SKM-1 treated with dmso at 0.1 percent for 144 hours (cell line): ENCODE results near the gene SCAF1.

Experiments used
- DNase-seq: peaks from one replicate; lab custom pipeline; 2025; ENCODE audit not compliant: unreplicated experiment; lab: John Stamatoyannopoulos, UW

SCAF1 gene

DNA sequence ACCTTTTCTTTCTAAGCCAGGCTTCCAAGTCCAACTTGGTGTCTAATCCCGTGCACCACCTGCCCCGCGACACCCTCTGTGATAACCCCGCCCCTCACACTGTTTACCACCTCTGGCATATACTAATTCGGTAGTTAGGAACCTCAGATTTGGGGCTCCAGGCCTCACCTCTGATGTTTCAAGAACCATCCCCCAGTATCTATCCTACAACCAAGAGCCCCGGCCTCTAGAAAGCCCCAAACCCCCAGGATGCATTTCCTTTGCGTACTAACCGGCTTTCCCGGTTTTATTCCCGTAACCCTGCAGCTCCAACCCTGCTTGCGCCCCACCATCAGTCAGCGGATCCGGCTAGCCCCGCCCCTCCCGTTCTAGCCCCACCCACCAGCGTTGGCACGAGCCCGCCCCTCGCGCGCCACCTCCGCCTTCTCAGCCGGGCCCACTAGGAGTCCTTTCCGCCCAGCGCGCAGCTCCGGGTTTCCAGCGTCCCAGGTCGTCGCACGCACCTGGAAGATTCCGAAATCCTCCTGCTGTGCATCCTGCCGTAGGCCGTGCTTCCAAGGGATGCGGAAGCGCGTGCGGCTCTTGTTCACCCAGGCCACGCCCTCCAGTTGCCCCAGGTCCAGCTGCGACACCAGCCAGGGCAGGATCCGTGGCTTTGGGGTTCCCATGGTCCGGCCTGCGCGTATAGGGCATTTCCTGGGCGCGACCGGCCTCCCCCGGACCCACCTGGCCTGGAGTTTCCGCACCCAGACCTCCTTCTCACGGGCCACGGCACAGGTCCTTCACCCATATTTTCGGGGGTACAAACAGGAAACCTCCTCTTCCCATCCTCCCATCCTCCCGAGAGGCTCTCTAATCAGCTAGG lies 22.4 kb downstream of the SCAF1 start:
- peak; percentile 25 for DNase-seq

DNA sequence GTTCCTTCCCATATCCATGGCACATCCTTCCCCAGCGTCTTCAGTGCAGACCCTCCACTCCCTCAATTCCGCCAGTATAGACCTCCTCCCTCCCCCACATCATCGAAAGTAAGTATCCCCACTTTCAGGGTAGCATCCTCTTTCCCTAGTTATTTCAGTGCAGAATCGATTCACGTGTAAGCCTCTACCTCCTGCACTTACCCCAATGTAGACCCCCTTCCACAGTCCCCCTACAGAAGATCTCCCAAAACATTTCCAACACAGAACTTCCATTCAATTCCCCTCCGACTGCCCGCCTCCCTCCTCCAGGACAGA lies 23.0 kb downstream of the SCAF1 start:
- DNase-seq: no peak

DNA sequence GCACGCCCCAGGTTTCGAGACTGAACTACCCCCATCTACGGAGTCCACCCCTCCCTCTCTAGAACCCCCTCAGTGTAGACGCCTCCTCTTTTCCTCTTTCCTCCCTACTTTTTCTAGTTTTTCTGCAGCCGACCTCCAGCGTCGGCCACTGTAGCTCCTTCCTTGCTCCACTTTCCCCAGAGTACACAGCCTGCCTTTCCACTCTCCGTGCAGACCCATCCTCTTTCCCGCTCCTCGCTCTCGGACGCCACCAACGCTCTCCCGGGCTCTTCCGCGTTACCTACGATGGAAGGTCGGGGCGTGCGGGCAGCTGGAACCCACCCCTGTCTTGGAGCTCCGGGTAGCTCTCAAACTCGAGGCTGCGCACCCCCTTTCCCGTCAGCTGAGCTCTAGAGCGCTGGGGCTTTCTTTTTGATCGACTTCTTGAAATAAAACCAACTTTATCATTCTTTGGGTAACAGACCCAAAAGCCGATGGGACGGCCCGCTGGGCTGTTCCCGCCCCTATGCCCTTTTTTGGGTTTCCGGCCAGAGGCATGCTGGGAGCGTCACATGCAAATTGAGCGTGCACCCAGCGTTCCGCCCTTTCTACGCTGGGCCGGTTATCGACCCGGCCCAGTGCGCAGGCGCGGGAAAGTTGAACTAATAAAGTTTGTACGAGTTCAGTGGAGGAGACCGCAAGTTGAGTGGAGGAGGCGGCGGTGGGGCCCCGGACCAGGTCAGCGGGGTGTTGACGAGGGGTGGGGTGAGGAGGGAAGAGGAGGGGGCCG lies 23.5 kb downstream of the SCAF1 start, which contains the start of the genes BCL2L12 and IRF3:
TSS of gene BCL2L12 (plus strand) at position 583 of the 769 bp plus-strand sequence. CDS start 760 bp downstream, outside the sequence.
TSS of gene IRF3 (minus strand) at position 507 of the 769 bp plus-strand sequence. CDS start 1,019 bp downstream, outside the sequence.
- peak; percentile 67 for DNase-seq

DNA sequence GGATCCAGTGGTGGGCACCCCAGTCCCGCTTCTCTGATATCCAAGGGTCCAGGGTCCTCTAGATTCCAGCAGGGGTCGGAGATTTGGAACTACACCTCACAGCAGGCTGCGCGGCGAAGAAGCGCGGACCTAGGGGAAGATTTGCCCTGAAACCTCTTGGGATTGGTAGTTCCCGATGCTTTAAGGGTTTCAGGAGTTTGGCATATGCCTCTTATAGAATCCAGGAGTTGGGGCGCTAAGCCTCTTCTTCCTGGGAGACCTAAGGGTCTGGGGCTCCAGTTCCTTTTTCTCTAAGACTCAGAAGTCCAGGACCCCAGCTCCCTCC lies 24.1 kb downstream of the SCAF1 start:
- no peak for DNase-seq

DNA sequence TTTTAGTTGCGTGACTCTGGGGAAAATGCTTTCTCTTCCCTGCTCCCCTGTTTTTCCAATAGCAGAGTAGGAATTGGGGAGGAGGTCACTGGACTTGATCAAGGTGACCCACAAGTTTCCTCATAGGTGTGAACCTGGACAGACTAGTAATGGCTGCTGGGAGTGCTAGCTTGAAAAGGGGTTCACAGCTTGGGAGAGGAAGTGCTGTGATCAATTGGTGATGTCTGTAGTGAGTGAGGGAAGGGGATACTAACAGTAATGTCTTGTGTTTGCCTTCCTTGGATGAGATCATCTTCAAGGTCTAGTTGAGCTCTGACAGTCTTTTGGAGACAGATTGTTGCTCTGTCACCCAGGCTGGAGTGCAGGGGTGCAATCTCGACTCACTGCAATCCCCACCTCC lies 25.5 kb downstream of the SCAF1 start:
- DNase-seq: no peak

DNA sequence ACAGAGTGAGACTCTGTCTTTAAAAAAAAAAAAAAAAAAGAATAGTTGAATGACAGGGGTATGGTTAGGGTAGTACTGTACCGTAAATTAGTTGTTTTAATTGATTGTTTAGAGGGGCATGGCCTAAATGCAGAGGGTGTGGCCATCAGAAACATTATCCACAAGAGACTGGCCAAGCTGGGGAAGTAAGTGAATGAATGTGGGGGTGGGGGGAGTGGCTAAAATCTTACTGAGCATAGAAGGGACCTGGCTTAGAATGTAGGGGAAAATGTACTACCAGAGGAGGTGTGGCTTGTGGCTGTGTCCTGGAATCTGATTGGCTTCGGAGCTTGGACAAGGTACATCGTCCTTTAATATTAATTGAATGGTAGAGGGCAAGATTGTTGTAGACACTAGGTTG lies 27.5 kb downstream of the SCAF1 start:
- DNase-seq: no peak

DNA sequence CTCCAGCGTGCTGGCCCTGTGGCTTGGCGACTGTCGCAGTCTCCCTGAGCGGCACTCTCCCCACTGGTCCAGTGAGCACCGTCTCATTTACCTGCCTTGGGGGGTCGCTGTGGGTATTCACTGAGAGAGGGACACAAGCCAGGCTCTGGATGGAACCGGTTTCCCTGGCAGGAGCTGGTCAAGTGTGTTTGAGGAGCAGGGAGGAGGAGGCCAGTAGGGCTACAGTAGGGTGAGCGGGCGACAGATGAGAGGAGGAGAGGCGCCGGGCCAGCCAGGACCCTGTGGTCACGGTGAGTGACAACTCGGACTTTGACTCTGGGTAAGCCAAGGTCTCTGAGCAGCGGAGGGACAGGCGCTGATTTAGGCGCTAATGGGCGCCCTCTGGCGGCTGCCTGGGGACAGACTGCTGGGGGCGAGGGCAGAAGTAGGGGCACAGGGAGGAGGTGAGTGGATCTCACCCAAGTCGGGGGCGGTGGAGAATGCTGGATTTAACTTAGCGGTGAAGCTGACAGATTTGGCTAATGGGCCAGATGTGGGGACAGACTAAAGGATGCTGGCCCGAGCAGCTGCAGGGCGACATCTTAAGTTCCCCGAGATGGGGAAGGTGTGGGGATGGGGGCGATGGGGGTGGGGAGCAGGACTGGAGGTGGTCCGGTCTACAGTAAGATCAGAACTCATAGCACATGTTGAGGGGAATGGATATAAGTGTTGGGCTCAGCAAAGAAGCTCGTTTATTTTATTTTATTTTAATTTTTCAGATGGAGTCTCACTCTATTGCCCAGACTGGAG lies 30.3 kb downstream of the SCAF1 start:
- peak; percentile 12 for DNase-seq

DNA sequence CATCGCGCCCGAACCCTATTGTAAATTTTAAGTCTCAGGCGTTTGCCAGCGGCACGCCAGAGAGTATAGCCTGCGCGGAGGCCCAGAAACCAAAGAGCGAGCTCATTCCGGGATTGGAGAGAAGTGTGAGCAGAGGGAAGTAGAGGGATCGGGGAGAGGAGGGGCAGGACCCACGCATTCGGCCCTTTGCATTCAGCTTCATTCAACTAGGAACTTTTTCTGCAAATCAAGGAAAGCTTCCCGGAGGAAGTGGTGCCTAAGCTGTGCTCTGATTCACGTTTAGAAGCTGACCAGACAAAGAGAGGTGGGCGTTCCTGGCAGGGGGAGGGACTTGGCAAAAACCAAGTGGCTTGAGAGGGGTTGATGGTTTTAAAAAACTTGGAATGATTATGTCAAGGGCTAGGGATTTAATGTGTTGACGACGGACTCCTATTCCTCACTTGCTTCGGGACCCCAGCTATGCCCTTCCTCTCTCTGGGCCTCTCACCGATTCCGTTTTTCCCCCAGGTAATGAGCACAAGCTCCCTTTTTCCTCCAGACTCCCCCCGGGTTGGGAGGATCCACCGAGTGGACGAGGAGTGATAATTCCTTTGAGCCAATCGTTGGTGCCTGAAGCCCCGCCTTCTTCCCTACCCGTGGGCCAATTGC lies 34.3 kb downstream of the SCAF1 start:
- peak; percentile 30 for DNase-seq

DNA sequence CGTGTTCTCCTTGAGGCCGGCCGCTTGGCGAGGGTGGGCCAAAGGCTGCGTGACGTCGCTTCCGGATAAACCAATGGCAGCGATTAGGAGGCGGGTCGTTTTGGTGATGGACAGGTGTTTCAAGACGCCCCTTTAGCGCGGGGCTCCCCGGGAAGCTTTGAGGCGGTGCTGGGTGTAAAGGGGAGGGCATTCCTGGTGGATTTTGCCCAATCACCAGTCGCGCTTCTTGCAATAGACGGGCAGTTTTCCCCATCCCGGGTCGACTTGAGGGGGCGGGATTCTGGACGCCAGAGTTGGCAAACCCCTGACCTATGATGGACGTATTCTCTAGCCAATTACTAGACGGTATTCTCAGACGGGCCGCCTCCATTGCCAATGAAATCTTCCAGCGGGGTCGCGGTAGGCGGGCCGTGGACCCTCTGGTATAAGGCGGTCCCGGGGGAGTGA lies 34.8 kb downstream of the SCAF1 start:
- peak; percentile 97 for DNase-seq

DNA sequence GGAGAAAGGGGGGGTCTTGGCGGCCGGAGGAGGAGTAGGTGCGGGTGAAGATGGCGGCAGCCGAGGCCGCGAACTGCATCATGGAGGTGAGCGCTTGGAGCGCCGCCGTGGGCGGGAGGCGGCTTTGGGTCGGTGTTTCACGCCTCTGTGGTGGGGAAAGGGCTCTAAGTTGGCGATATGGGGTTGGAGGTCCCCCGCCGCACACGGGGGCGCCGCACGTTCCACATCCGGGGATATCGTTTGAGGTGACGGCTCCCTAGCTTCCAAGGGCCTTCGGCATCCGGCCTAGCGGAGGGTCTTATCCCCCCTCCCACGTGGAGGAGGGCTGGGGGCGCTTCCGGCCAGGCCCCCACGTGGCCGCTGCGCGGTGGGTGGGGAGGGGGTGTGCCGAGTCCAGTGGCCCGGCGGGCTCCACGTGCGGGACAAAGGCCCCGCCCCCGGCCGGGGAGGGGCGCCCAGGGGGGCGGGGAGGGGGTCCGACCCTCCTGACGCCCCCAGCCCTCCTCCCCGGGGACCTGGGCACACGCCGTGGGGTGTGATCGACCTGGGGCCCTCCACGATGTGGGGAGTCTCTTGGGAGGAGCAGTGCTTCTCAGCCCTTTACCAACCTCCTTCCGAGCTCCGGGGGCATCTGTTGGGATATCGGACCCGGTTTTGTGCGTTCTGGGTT lies 35.4 kb downstream of the SCAF1 start, which contains the start of gene PRMT1:
TSS of gene PRMT1 (plus strand) at position 41 of the 670 bp plus-strand sequence. CDS start at position 51, 10 bp downstream.
- DNase-seq: no peak

DNA sequence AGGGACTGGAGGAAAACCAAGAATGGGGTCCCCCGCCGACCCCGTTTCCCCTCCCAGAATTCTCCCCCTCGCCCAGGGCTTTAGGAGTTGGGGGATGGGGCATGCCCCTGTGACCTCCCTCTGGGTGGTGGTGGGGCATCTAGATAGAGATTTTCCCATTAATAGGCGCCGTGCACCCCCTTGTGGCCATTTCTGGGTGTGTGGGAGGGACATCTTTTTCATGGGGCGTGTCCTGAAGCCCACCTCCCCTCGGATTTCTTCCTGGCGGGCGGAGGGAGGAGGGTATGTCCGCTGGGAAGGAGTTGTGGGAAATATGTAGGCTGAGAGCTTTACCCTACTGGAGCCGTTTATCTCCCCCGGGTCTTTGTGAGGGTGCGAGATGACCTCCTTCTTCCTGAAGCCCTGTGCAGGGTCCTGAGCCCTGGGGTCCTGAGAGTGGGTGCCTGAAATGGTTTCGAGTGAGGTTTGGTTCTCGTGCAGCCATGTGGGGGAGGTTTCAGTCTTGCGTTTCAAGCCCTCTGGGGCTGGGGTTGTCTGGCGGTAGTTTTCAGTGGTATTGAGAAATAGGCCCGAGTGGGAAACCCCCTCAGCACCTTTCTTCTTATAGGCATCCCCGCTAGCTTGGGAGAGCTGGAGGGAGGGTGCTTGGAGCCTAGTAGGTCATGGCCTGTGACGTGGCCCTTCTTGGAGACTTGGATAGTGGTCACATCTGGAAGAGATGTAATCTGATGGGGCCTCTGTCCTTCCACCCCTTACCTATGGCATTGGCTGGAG lies 36.1 kb downstream of the SCAF1 start:
- peak; percentile 11 for DNase-seq

DNA sequence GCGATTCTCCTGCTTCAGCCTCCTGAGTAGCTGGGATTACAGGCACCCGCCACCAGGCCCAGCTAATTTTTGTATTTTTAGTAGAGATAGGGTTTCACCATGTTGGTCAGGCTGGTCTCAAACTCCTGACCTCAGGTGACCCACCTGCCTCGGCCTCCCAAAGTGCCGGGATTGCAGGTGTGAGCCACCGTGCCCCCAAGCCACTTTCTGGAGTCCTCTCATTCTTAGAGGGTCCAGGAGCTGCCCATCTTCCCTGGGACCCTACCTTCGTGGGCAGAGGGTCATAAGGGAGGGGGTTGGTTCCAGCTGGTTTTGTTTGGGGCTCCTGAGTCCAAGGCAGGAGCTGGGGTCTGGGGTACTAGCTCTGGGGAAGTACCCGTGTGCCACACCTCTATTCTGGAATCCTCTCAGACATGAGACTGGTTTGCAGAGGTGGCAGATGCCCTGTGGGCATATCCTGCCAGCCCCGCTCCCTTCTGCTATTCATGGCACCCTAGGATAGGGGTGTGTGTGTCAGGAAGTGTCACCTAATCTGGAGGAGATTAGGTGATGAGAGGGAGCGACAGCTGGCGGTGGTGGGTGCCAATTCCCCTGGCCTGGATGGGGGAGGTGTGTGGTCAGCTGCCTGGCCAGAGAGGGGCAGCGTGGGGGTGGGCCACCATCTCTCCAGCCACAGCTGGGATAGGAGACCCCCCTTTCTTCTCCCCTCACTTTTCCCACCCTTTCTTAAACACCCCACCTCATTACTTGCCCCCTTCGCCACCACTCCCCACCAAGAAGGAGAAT lies 37.2 kb downstream of the SCAF1 start:
- DNase-seq: no peak

DNA sequence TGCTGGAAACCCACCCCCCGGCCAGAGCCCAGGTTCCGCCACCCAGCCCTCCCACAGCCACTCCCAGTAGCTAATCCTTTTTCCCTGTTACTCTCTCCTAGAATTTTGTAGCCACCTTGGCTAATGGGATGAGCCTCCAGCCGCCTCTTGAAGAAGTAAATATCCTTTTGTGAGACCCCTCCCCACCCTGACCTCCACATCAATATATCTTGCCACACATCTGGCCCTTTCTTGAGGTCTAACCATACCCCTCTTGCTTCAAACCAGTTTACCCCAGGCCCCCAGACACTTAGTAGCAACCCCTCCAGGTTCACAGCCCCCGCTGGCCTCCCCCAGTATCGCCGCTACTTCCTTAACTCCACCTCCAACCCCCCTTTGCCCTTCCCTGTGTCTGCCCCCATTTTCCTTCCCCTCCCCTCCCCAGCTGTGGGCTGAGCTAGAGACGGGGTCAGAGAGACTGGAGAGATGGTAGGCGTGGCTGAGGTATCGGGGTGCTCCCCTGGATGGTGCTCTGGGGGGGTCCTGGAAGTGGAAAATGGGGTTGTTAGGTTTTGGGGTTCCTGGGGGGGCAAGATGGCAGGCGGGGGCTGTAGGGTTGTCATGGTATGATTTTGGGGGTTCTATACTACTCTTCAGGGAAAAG lies 37.9 kb downstream of the SCAF1 start:
- no peak for DNase-seq

DNA sequence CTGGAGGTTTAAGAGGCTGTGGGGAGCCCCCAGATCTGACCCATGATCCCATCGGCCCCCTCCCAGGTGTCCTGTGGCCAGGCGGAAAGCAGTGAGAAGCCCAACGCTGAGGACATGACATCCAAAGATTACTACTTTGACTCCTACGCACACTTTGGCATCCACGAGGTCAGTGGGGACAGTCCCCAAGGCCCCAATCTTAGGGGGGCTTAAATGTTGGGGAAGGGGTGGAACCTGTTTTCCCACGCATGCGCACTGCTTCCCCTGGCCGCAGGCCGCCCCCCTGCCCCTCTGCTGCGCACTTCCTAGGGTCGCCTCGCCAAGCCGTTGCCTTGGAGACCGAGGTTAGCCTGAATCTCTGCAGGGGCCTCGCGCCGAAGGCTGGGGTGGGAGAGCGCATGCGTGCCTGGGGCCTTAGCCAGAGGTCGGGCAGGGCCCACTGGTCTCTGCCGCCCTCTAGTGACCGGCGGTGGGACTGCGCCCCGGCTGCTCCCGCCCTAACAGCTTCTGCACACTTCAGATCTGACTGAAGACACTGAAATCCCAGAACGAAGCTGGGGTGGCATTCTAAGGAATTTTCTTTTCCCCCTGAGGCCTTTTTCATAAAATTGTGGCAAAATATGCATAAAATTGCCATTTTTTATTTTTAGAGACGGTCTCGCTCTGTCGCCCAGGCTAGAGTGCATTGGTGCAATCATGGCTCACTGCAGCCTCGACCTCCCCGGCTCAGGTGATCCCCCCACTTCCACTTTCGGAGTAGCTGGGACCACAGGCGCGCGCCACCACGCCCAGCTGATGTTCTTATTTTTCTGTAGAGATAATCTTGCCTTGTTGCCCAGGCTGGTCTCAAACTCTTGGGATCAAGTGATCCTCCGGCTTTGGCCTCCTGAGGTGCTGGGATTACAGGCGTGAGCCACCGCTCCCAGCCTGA lies 38.7 kb downstream of the SCAF1 start:
- peak; percentile 30 for DNase-seq

DNA sequence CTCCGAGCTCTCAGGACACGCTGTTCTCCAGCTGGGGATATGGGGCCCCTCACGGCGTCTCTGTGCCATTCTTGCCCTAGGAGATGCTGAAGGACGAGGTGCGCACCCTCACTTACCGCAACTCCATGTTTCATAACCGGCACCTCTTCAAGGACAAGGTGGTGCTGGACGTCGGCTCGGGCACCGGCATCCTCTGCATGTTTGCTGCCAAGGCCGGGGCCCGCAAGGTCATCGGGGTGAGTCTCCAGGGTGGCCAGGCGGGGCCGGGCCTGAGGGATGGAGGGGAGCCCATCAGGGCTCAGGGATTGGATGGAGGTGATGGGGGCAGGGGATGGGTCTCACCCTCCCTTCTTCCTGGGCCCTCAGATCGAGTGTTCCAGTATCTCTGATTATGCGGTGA lies 39.8 kb downstream of the SCAF1 start:
- DNase-seq: no peak

DNA sequence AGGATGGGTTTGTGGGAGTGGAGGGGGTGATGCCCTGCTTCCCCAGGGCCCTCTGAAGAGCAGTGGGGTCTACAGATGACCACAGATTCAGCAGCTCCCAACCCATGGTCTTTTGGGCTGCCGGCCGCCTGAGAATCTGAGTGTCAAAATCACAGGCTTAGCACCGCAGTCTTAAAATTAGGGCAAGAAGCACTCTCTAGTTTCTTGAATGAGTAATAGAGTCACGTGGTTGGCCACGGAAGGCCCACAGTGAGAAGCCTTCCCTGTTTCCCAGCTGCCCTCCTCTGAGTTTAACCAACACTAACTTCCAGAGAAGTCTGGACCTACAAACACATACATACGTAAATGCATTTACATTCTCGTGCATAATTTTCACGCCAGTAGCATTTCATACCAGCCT lies 40.3 kb downstream of the SCAF1 start:
- DNase-seq: no peak

DNA sequence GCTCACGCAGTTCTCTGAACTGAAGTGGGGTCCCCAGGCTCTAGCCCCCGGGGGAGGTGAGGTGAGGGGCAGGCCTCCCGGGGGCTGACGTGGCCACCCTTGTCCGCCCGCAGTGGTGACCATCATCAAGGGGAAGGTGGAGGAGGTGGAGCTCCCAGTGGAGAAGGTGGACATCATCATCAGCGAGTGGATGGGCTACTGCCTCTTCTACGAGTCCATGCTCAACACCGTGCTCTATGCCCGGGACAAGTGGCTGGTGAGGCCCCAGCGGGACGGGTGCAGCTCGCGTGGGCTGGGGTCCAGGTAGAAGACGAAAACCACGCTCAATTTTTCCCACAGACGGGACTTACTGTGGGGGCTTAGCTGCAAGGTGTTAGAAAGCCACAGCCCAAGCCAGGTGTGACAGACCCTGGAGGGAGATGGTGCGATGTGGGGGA lies 41.8 kb downstream of the SCAF1 start:
- DNase-seq: no peak
